ENCODE data around the gene FREM1. TPM values are rescaled to one million over a fixed set of nuclear protein-coding genes. Genes with fewer than 3 reads are reported as not detected.

The FREM1 gene
- total RNA-seq, 2 experiments from 2014 or later, result not detected

- Mint-ChIP-seq H3K4me3 (no peak overlapping the region), H3K27me3 (peaks cover 15% of the 10 kb centered on the region), H3K36me3 (ENCODE audit: low read depth) (no peaks in the 10 kb centered on the region), H3K9me3 (peaks cover 3% of the 10 kb centered on the region), H3K27ac (no peak overlapping the region), H3K4me1 (ENCODE audit: low read depth) (peaks cover 5% of the 10 kb centered on the region)
- DNase-seq, result no peak
- no peak for TF ChIP-seq CTCF (IDR thresholded peaks at IDR 0.05)
- intact Hi-C loops (cut with micrococcal nuclease), result no loop called here
- ATAC-seq, result no peak
- POLR2A ChIA-PET, result no interaction called here
- CTCF ChIA-PET, result interaction anchor here (3.3 kb wide), 1 partner anchor 20 kb away, joined by 11 read pairs; no protein-coding TSS in a partner anchor
Observed at GRCh38 chr9:14748373-14748772, 161.9 kb downstream of the FREM1 start.

GRCh38 chr9:14747111-14747510 lies 163.1 kb downstream of the FREM1 start:
- peaks cover 14% of the 10 kb centered on the region for H3K27me3 Mint-ChIP-seq
- TF ChIP-seq CTCF (IDR thresholded peaks at IDR 0.05), result no peak
- H3K4me1 Mint-ChIP-seq (ENCODE audit: low read depth), result peaks cover 5% of the 10 kb centered on the region
- DNase-seq (no peak), ATAC-seq (no peak)
- H3K4me3 Mint-ChIP-seq, result no peak overlapping the region
- ChIA-PET POLR2A (no interaction called here), CTCF (no interaction called here)
- intact Hi-C loops (cut with micrococcal nuclease), result no loop called here
- H3K36me3 Mint-ChIP-seq (ENCODE audit: low read depth), result no peaks in the 10 kb centered on the region
- H3K27ac Mint-ChIP-seq, result no peak overlapping the region
- peaks cover 3% of the 10 kb centered on the region for H3K9me3 Mint-ChIP-seq

- intact Hi-C loops (cut with micrococcal nuclease), result no loop called here
- CTCF ChIA-PET, result interaction anchor here (1.5 kb wide), 1 partner anchor 22 kb away, joined by 5 read pairs; no protein-coding TSS in a partner anchor
- Mint-ChIP-seq H3K36me3 (ENCODE audit: low read depth) (no peaks in the 10 kb centered on the region), H3K4me3 (no peak overlapping the region), H3K4me1 (ENCODE audit: low read depth) (peaks cover 5% of the 10 kb centered on the region), H3K27me3 (peaks cover 13% of the 10 kb centered on the region), H3K9me3 (peaks cover 3% of the 10 kb centered on the region), H3K27ac (no peak overlapping the region)
- no peak for DNase-seq
- POLR2A ChIA-PET, result no interaction called here
- ATAC-seq, result no peak
- no peak for TF ChIP-seq CTCF (IDR thresholded peaks at IDR 0.05)
Observed at GRCh38 chr9:14746626-14747025, 163.6 kb downstream of the FREM1 start.

GRCh38 chr9:14744768-14745167 lies 165.5 kb downstream of the FREM1 start:
- Mint-ChIP-seq H3K27ac (no peak overlapping the region), H3K4me1 (ENCODE audit: low read depth) (peaks cover 3% of the 10 kb centered on the region)
- CTCF ChIA-PET, result no interaction called here

GRCh38 chr9:14741369-14741768 lies 168.9 kb downstream of the FREM1 start:
- TF ChIP-seq CTCF (IDR thresholded peaks at IDR 0.05), result no peak
- ATAC-seq (no peak), DNase-seq (no peak)
- CTCF ChIA-PET, result no interaction called here
- H3K4me3 Mint-ChIP-seq, result no peak overlapping the region
- peaks cover 10% of the 10 kb centered on the region for H3K27me3 Mint-ChIP-seq
- no peak overlapping the region for H3K27ac Mint-ChIP-seq
- POLR2A ChIA-PET, result no interaction called here
- intact Hi-C loops (cut with micrococcal nuclease), result no loop called here
- no peaks in the 10 kb centered on the region for H3K4me1 Mint-ChIP-seq (ENCODE audit: low read depth)
- H3K9me3 Mint-ChIP-seq, result peaks cover 3% of the 10 kb centered on the region
- no peaks in the 10 kb centered on the region for H3K36me3 Mint-ChIP-seq (ENCODE audit: low read depth)

More at GRCh38 chr9:14744768-14745167, 165.5 kb downstream of the FREM1 start:
- DNase-seq, result no peak
- no peak overlapping the region for H3K4me3 Mint-ChIP-seq
- peaks cover 9% of the 10 kb centered on the region for H3K27me3 Mint-ChIP-seq
- no peak for ATAC-seq
- POLR2A ChIA-PET, result interaction anchor here (0.6 kb wide), 1 partner anchor 64 kb away, joined by 3 read pairs; no protein-coding TSS in a partner anchor
- peaks cover 3% of the 10 kb centered on the region for H3K9me3 Mint-ChIP-seq
- H3K36me3 Mint-ChIP-seq (ENCODE audit: low read depth), result no peaks in the 10 kb centered on the region
- no peak for TF ChIP-seq CTCF (IDR thresholded peaks at IDR 0.05)
- intact Hi-C loops (cut with micrococcal nuclease), result no loop called here

Measured in activated CD8-positive, alpha-beta T cell treated with anti-CD3 and anti-CD28 coated beads for 36 hours (primary cell).